A673 (cell line): Measurements from ENCODE around the gene ALKAL2. TPM values are rescaled to one million over a fixed set of nuclear protein-coding genes. Genes with fewer than 3 reads are reported as not detected.
A peak's percentile ranks its signal among the peaks of the same experiment; 100 is the strongest.

Experiments used
- BruUV-seq: library from RNA; stranded (reverse); fragments of 400-500 nt; replicated peaks from 2 replicates; lab custom pipeline; 2021; lab: Mats Ljungman, UMichigan
- CTCF ChIA-PET: fragments of 300-600 bp; sonication (Branson Sonifier 250); formaldehyde crosslinking; loops from one replicate; lab custom pipeline; 2022; ENCODE audit warnings: antibody characterized with exemption; lab: Charles Lee
- POLR2A ChIA-PET: fragments of 300-600 bp; sonication (Branson Sonifier 250); formaldehyde crosslinking; loops from one replicate; lab custom pipeline; 2022; ENCODE audit warnings: antibody characterized with exemption; ENCODE audit not compliant: low non-redundant PET; lab: Charles Lee
- DNase-seq: peaks from one replicate; pipeline ENCODE4 v3.0.0-alpha.2; 2015; ENCODE audit warnings: low spot score
- H3K27ac ChIP-seq: fragments of 200-600 bp; sonication (generic); 2 replicates; pipeline ENCODE4 v1.5.1; 2016; ENCODE audit warnings: mixed run types, low read depth, mild to moderate bottlenecking, mixed read lengths, antibody characterized with exemption, low read length; ENCODE audit not compliant: poor library complexity, severe bottlenecking
- H3K27me3 ChIP-seq: fragments of 200-600 bp; sonication (generic); replicated peaks from 2 replicates; pipeline ENCODE4 v1.6.1; 2017; ENCODE audit warnings: mixed run types, low read depth, mild to moderate bottlenecking, mixed read lengths, antibody characterized with exemption, low read length; ENCODE audit not compliant: insufficient read depth, poor library complexity
- H3K36me3 ChIP-seq: fragments of 200-600 bp; sonication (generic); 2 replicates; pipeline ENCODE4 v1.6.1; 2016; ENCODE audit warnings: mixed run types, mild to moderate bottlenecking, mixed read lengths, antibody characterized with exemption, low read length; ENCODE audit not compliant: insufficient read depth, poor library complexity, severe bottlenecking
- H3K4me1 ChIP-seq: fragments of 200-600 bp; sonication (generic); 2 replicates; pipeline ENCODE4 v1.6.1; 2017; ENCODE audit warnings: mixed run types, mild to moderate bottlenecking, mixed read lengths, antibody characterized with exemption, low read length; ENCODE audit not compliant: insufficient read depth, poor library complexity, severe bottlenecking
- H3K4me3 ChIP-seq: fragments of 200-600 bp; sonication (generic); 2 replicates; pipeline ENCODE4 v1.5.1; 2016; ENCODE audit warnings: low read depth, mixed run types, mild to moderate bottlenecking, mixed read lengths, low read length; ENCODE audit not compliant: poor library complexity, severe bottlenecking
- H3K9me3 ChIP-seq: fragments of 200-600 bp; sonication (generic); 2 replicates; pipeline ENCODE4 v1.6.1; 2016; ENCODE audit warnings: mixed run types, low read depth, mild to moderate bottlenecking, mixed read lengths, antibody characterized with exemption, low read length; ENCODE audit not compliant: poor library complexity, severe bottlenecking
- EZH2 ChIP-seq: fragments of 200-600 bp; sonication (generic); IDR thresholded peaks from 2 replicates; pipeline ENCODE4 v1.6.1; 2017; ENCODE audit warnings: borderline replicate concordance, low read depth, mild to moderate bottlenecking, mixed read lengths, antibody characterized with exemption, low read length; ENCODE audit not compliant: poor library complexity, severe bottlenecking
- intact Hi-C: fragments of 100-400 bp; cut with micrococcal nuclease; formaldehyde crosslinking; loops from one replicate; pipeline ENCODE4 v1.10.0; 2022; ENCODE audit not compliant: unreplicated experiment
- total RNA-seq: library from RNA; stranded (reverse); gene quantifications from 2 replicates; pipeline ENCODE4 v1.2.3, GENCODE V29; 2021
- TF ChIP-seq, protein P1 (sequence below): fragments of 300-800, 200-600 bp; sonication (generic); conservative IDR thresholded peaks from 2 replicates; pipeline ENCODE4 v1.5.1; 2017; ENCODE audit warnings: low read depth, mild to moderate bottlenecking, antibody characterized with exemption, low read length, moderate library complexity, mixed read lengths

Gene ALKAL2
- total RNA-seq, 1 experiment from 2014 or later, result not detected

DNA sequence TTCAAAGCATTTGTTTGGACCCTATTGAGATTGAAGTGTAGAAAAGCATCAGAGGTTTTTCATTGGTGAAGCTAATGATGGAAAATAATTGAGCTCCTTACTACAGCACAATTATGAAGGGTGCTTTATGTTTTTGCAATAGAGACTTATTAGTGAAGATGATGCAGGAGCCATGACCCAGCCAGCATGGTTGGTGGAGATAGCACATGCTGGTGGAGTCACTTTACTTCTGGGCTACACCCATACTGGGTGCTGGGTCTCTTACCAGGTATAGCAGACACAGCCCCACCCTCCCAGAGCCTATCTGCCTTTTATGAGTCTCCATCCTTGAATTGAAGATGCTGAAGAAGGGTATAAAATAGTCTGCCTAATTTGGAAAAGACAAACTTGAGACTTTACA lies 19.6 kb downstream of the ALKAL2 start:
- Histone ChIP-seq H3K4me1 (peaks cover 12% of the 10 kb centered on the region), H3K9me3 (peaks cover 2% of the 10 kb centered on the region), H3K27ac (no peak overlapping the region), H3K36me3 (peaks cover 26% of the 10 kb centered on the region), H3K27me3 (no peaks in the 10 kb centered on the region), H3K4me3 (no peak overlapping the region)
- intact Hi-C loops, result no loop called here
- TF ChIP-seq, protein P1, sequence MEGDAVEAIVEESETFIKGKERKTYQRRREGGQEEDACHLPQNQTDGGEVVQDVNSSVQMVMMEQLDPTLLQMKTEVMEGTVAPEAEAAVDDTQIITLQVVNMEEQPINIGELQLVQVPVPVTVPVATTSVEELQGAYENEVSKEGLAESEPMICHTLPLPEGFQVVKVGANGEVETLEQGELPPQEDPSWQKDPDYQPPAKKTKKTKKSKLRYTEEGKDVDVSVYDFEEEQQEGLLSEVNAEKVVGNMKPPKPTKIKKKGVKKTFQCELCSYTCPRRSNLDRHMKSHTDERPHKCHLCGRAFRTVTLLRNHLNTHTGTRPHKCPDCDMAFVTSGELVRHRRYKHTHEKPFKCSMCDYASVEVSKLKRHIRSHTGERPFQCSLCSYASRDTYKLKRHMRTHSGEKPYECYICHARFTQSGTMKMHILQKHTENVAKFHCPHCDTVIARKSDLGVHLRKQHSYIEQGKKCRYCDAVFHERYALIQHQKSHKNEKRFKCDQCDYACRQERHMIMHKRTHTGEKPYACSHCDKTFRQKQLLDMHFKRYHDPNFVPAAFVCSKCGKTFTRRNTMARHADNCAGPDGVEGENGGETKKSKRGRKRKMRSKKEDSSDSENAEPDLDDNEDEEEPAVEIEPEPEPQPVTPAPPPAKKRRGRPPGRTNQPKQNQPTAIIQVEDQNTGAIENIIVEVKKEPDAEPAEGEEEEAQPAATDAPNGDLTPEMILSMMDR, result no peak
- TF ChIP-seq EZH2, result no peak
- CTCF ChIA-PET, result no interaction called here
- no TSS peak for BruUV-seq
- no peak for DNase-seq
- POLR2A ChIA-PET, result no interaction called here

DNA sequence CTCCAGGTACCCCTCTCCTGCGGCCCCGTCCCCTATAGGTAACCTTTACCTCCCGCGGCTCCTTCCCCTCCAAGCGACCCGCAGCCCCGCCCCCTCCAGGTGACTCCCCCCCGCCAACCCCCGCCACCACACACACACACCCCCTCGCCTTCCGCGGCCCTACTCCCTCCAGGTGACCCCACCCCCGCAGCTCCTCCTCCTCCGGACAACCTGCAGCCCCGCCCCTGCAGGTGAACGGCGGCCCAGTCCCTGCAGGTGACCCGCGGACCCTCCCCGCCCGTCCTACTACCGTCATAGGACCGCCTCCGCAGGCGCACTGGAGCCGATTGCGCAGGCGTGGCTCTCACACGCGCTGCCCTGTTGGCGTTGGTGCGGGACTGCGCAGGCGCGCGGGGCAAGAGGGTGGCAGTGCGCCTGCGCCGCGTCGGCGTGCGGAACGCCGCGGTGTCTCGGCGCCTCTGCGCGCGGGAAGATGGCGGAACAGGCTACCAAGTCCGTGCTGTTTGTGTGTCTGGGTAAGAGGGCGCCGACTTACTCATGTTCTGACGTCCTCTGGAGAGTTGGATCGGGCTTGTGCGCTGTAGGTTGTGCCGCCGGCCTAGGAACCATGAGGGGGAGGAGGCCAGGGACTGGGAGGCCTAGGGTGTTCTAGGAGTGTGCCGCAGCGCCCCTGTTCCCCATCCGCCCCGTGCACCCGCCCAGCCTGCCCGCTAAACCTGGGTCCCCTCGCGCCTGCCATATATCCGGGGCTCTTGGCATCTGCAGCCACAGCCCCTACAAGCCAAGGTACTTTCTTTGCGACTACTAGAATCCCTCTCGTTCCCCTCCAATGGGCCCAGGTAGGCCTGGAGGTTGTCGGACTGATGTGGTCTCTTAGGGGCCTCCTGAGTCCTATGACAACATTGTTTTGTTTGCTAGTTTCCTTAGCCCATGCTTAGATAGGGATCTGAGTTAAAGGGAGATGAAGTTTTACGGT lies 23.1 kb downstream of the ALKAL2 start, which contains the start of gene ACP1:
Gene ACP1, plus strand, starts transcription at position 455 of the 976 bp plus-strand sequence. Its CDS starts 18 bp downstream, at position 473.
- ChIA-PET POLR2A (no interaction called here), CTCF (no interaction called here)
- peaks cover 14% of the 10 kb centered on the region for H3K9me3 ChIP-seq
- H3K36me3 ChIP-seq, result peaks cover 30% of the 10 kb centered on the region
- peak within 1 kb of the TSS; percentile 78 for H3K4me3 ChIP-seq
- TF ChIP-seq EZH2, result no peak
- TF ChIP-seq, protein P1, result no peak
- TSS peak; percentile 39 for BruUV-seq
- peak; percentile 95 for DNase-seq
- H3K27ac ChIP-seq, result peak within 1 kb of the TSS; percentile 87
- H3K4me1 ChIP-seq, result peaks cover 12% of the 10 kb centered on the region
- intact Hi-C loops, result no loop called here
- no peaks in the 10 kb centered on the region for H3K27me3 ChIP-seq

DNA sequence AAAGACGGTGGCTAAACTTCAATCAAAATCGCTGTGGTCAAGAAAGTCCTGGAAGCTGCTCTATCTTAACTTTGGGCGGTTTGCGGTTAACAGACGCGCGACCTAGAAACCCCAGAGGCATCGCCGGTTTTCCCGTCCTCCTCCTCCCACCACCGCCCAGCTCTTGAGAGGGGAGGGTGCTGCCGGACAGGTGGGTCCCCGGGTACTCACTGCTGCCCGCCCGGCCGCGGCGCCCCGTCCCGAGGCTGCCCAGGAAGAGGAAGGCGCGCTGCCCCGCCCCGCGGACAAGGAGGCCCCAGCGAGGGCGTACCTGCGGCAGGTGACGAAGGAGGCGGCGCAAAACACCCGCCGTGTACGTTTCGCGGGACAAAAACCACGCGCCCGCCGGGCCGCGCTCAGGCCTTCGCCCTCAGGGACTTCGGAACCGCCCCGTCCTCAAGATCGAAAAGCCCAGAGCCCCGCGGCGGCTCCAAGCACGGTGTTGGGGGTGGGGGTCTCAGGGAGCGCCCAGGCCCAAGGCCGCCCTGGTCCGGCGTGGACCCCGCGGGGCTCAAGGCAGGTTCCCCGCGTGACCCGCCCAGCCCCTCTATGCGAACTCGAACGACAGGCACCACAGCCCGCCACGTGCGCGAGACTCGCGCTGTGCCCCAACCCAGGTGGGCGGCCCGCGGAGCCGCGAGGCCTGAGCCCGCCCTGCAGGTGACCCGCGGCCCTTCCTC lies 24.0 kb downstream of the ALKAL2 start, which contains the start of gene SH3YL1:
Gene SH3YL1, minus strand, starts transcription at position 259 of the 719 bp plus-strand sequence. Its CDS starts 48 bp downstream, at position 211.
- H3K4me3 ChIP-seq, result peak within 1 kb of the TSS; percentile 78
- H3K27ac ChIP-seq, result peak within 1 kb of the TSS; percentile 87
- no TSS peak for BruUV-seq
- intact Hi-C loops, result no loop called here
- POLR2A ChIA-PET, result no interaction called here
- H3K27me3 ChIP-seq, result no peaks in the 10 kb centered on the region
- H3K9me3 ChIP-seq, result peaks cover 20% of the 10 kb centered on the region
- DNase-seq, result peak; percentile 15
- peaks cover 12% of the 10 kb centered on the region for H3K4me1 ChIP-seq
- peaks cover 27% of the 10 kb centered on the region for H3K36me3 ChIP-seq
- TF ChIP-seq, protein P1, result no peak
- TF ChIP-seq EZH2, result no peak
- CTCF ChIA-PET, result no interaction called here
